IMR-90 (cell line): ENCODE data around the gene PRR12. TPM values are rescaled to one million over a fixed set of nuclear protein-coding genes. Genes with fewer than 3 reads are reported as not detected.
A peak's percentile ranks its signal among the peaks of the same experiment; 100 is the strongest.

Experiments
- ATAC-seq: fragments of 200-7000 bp; cut with Tn5 transposase; 2 replicates; pipeline ENCODE4 v1.9.1; 2020; ENCODE audit warnings: low read depth, mild to moderate bottlenecking, moderate library complexity
- BruUV-seq: library from RNA; stranded (reverse); fragments of 400-500 nt; replicated peaks from 2 replicates; lab custom pipeline; 2021; lab: Mats Ljungman, UMichigan
- CTCF ChIA-PET: fragments of 300-600 bp; formaldehyde crosslinking; extraction: SDS; loops from one replicate; lab custom pipeline; 2021; ENCODE audit warnings: antibody characterized with exemption; lab: Yijun Ruan, JAX
- POLR2A ChIA-PET: fragments of 300-600 bp; sonication (Branson Sonifier 250); formaldehyde crosslinking; loops from one replicate; lab custom pipeline; 2022; ENCODE audit warnings: antibody characterized with exemption; ENCODE audit not compliant: unreplicated experiment; lab: Charles Lee
- DNase-seq: peaks from one replicate; pipeline ENCODE4 v3.0.0; 2013
- H2AFZ ChIP-seq: replicated peaks from 2 replicates; pipeline ENCODE3; 2013; ENCODE audit warnings: low read length, mild to moderate bottlenecking; ENCODE audit not compliant: poor library complexity
- H2AK5ac ChIP-seq: 2 replicates; pipeline ENCODE4 v1.6.1; 2013; ENCODE audit warnings: low read depth, low read length, inconsistent platforms
- H2AK9ac ChIP-seq: replicated peaks from 2 replicates; pipeline ENCODE3; 2013; ENCODE audit warnings: mild to moderate bottlenecking, low read depth, low read length, moderate library complexity; ENCODE audit not compliant: poor library complexity
- H2BK120ac ChIP-seq: 2 replicates; pipeline ENCODE4 v1.6.1; 2013; ENCODE audit warnings: low read depth, low read length, inconsistent platforms
- H2BK15ac ChIP-seq: 3 replicates; pipeline ENCODE4 v1.6.1; 2013; ENCODE audit warnings: low read depth, low read length, inconsistent platforms
- H2BK20ac ChIP-seq: 2 replicates; pipeline ENCODE4 v1.6.1; 2013; ENCODE audit warnings: low read depth, mild to moderate bottlenecking, inconsistent platforms, low read length, moderate library complexity
- H2BK5ac ChIP-seq: 2 replicates; pipeline ENCODE4 v1.6.1; 2013; ENCODE audit warnings: mild to moderate bottlenecking, low read depth, low read length, inconsistent platforms; ENCODE audit not compliant: poor library complexity, severe bottlenecking
- H3K14ac ChIP-seq: replicated peaks from 2 replicates; pipeline ENCODE4 v1.6.1; 2013; ENCODE audit warnings: low read depth, low read length, inconsistent platforms
- H3K18ac ChIP-seq: 2 replicates; pipeline ENCODE4 v1.6.1; 2013; ENCODE audit warnings: low read depth, low read length, control low read depth
- H3K23ac ChIP-seq: 2 replicates; pipeline ENCODE4 v1.6.1; 2013; ENCODE audit warnings: low read depth, low read length, inconsistent platforms
- H3K27ac ChIP-seq: 2 replicates; pipeline ENCODE4 v1.5.1; 2013; ENCODE audit warnings: mild to moderate bottlenecking, control low read depth, low read length; ENCODE audit not compliant: insufficient read depth
- H3K27me3 ChIP-seq: 2 replicates; pipeline ENCODE4 v1.6.1; 2013; ENCODE audit warnings: low read length; ENCODE audit not compliant: control insufficient read depth, insufficient read depth
- H3K36me3 ChIP-seq: 2 replicates; pipeline ENCODE4 v1.6.1; 2013; ENCODE audit warnings: low read length, mixed read lengths; ENCODE audit not compliant: control insufficient read depth, insufficient read depth
- H3K4ac ChIP-seq: 2 replicates; pipeline ENCODE4 v1.6.1; 2013; ENCODE audit warnings: low read depth, low read length, inconsistent platforms
- H3K4me1 ChIP-seq: 2 replicates; pipeline ENCODE4 v1.6.1; 2013; ENCODE audit warnings: low read length, mixed read lengths; ENCODE audit not compliant: control insufficient read depth, insufficient read depth
- H3K4me2 ChIP-seq: 2 replicates; pipeline ENCODE4 v1.6.1; 2013; ENCODE audit warnings: low read depth, mild to moderate bottlenecking, control low read depth, low read length, moderate library complexity
- H3K4me3 ChIP-seq: 2 replicates; pipeline ENCODE4 v1.5.1; 2013; ENCODE audit warnings: low read depth, mild to moderate bottlenecking, control low read depth, low read length, moderate library complexity; ENCODE audit not compliant: insufficient read depth
- H3K56ac ChIP-seq: 2 replicates; pipeline ENCODE4 v1.6.1; 2013; ENCODE audit warnings: low read length, inconsistent platforms; ENCODE audit not compliant: insufficient read depth; ENCODE audit errors: extremely low read depth
- H3K79me1 ChIP-seq, 2 experiments: 2 replicates each; pipeline ENCODE4 v1.6.1; 2013; ENCODE audit warnings: low read length in 2 of 2, inconsistent platforms in 1 of 2, low read depth in 1 of 2
- H3K9ac ChIP-seq: 2 replicates; pipeline ENCODE4 v1.6.1; 2013; ENCODE audit warnings: low read depth, low read length, control low read depth
- H3K9me1 ChIP-seq: 2 replicates; pipeline ENCODE4 v1.6.1; 2013; ENCODE audit warnings: low read length, inconsistent platforms; ENCODE audit not compliant: insufficient read depth
- H3K9me3 ChIP-seq: 2 replicates; pipeline ENCODE4 v1.6.1; 2013; ENCODE audit warnings: low read length; ENCODE audit not compliant: control insufficient read depth, insufficient read depth
- H4K20me1 ChIP-seq: 2 replicates; pipeline ENCODE4 v1.6.1; 2013; ENCODE audit warnings: low read length, inconsistent platforms; ENCODE audit not compliant: insufficient read depth
- H4K5ac ChIP-seq: 2 replicates; pipeline ENCODE4 v1.6.1; 2013; ENCODE audit warnings: mild to moderate bottlenecking, low read depth, low read length, control low read depth
- H4K8ac ChIP-seq, 2 experiments: 2 replicates each; pipeline ENCODE4 v1.6.1; 2013; ENCODE audit warnings: low read depth in 2 of 2, low read length in 2 of 2, control low read depth in 1 of 2, inconsistent platforms in 1 of 2
- H4K91ac ChIP-seq: 2 replicates; pipeline ENCODE4 v1.6.1; 2013; ENCODE audit warnings: low read depth, low read length, inconsistent platforms; ENCODE audit not compliant: insufficient read depth
- BHLHE40 ChIP-seq: fragments of 150-350 bp; IDR thresholded peaks from 2 replicates; pipeline ENCODE4 v1.6.1; 2016; ENCODE audit warnings: mild to moderate bottlenecking, low read depth, low read length
- CEBPB ChIP-seq: IDR thresholded peaks from 2 replicates; pipeline ENCODE4 v1.6.1; 2012; ENCODE audit warnings: low read depth, low read length, improper control_type of control experiment
- CHD1 ChIP-seq: IDR thresholded peaks from 2 replicates; pipeline ENCODE4 v1.6.1; 2012; ENCODE audit warnings: low read depth, low read length, improper control_type of control experiment
- ELK1 ChIP-seq: fragments of 150-350 bp; IDR thresholded peaks from 2 replicates; pipeline ENCODE4 v1.6.1; 2016; ENCODE audit warnings: low read depth, mild to moderate bottlenecking, low read length, moderate library complexity, borderline replicate concordance
- FOS ChIP-seq: fragments of 150-350 bp; IDR thresholded peaks from 2 replicates; pipeline ENCODE4 v1.6.1; 2016; ENCODE audit warnings: low read depth, low read length
- MAZ ChIP-seq: IDR thresholded peaks from 2 replicates; pipeline ENCODE4 v1.6.1; 2012; ENCODE audit warnings: low read depth, mild to moderate bottlenecking, low read length, improper control_type of control experiment, moderate library complexity, borderline replicate concordance
- MXI1 ChIP-seq: IDR thresholded peaks from 2 replicates; pipeline ENCODE4 v1.6.1; 2012; ENCODE audit warnings: low read depth, mild to moderate bottlenecking, low read length, moderate library complexity, borderline replicate concordance
- NFE2L2 ChIP-seq: fragments of 150-350 bp; IDR thresholded peaks from 2 replicates; pipeline ENCODE4 v1.6.1; 2016; ENCODE audit warnings: low read depth, mild to moderate bottlenecking, low read length
- POLR2A ChIP-seq: IDR thresholded peaks from 2 replicates; pipeline ENCODE4 v1.6.1; 2012; ENCODE audit warnings: mild to moderate bottlenecking, low read depth, low read length
- RCOR1 ChIP-seq: IDR thresholded peaks from 2 replicates; pipeline ENCODE4 v1.6.1; 2012; ENCODE audit warnings: mild to moderate bottlenecking, low read length, improper control_type of control experiment; ENCODE audit not compliant: insufficient replicate concordance
- RFX5 ChIP-seq: IDR thresholded peaks from 2 replicates; pipeline ENCODE4 v1.8.0; 2012; ENCODE audit warnings: low read depth, mild to moderate bottlenecking, low read length, moderate library complexity
- WGBS, 2 experiments: methylation state at CpG; one replicate each; pipeline versions ENCODE4 v1.1.5 to v1.1.7; 2013; ENCODE audit warnings: missing lambda C conversion rate in 2 of 2; ENCODE audit not compliant: insufficient read length in 1 of 2; ENCODE audit errors: extremely low coverage in 2 of 2; 5-methylcytosine and 5-hydroxymethylcytosine counted together
- dilution Hi-C: fragments of 300-500 bp; cut with HindIII; formaldehyde crosslinking; loops from one replicate; pipeline ENCODE4 v1.14.3; 2018; ENCODE audit warnings: low sequenced_read_pairs; ENCODE audit not compliant: unreplicated experiment
- in situ Hi-C: fragments of 300-500 bp; cut with MboI; formaldehyde crosslinking; loops from 3 replicates; pipeline ENCODE4 v1.14.3; 2019; ENCODE audit warnings: low sequenced_read_pairs, inconsistent platforms, mixed read lengths
- intact Hi-C: fragments of 100-400 bp; cut with micrococcal nuclease; formaldehyde crosslinking; loops from 2 replicates; pipeline ENCODE4 v1.10.0; 2022
- polyA plus RNA-seq, 3 experiments: library from polyadenylated mRNA; depleted of rRNA; stranded (reverse); fragments of >200 nt; gene quantifications; 2 replicates each; pipeline ENCODE4 v1.2.3, GENCODE V29; 2012; ENCODE audit warnings: low replicate concordance in 1 of 3
- total RNA-seq: library from RNA; depleted of rRNA; stranded (reverse); fragments of >200 nt; gene quantifications from 2 replicates; pipeline ENCODE4 v1.2.3, GENCODE V29; 2012
- TF ChIP-seq, protein P1 (sequence below): fragments of 150-350 bp; IDR thresholded peaks from 2 replicates; pipeline ENCODE4 v1.6.1; 2017; ENCODE audit warnings: mild to moderate bottlenecking, antibody characterized with exemption, low read length, low read depth

Gene PRR12
- total and polyA plus RNA-seq, 2 of the 4 experiments (the other 2 are of a cell fraction): 0.36 to 4.1 TPM

- H3K27me3 ChIP-seq: no peaks in the 10 kb centered on the region
- dilution Hi-C loops (no loop called here), in situ Hi-C loops (no loop called here), intact Hi-C loops (loop anchor here (1.0 to 2.0 kb wide), 3 partner anchors 23 to 51 kb away; partner anchors contain the start of genes BCL2L12, IRF3, PRMT1 and PRR12)
- peak within 1 kb of the TSS; percentile 97 for H2BK5ac ChIP-seq
- peak within 1 kb of the TSS; percentile 94 for H3K4me2 ChIP-seq
- peak; percentile 99 for DNase-seq
- peak within 1 kb of the TSS; percentile 85 for H2BK20ac ChIP-seq
- peaks cover 34 to 70% of the 10 kb centered on the region in 2 experiments; a peak in 3 of 4 replicates for H3K79me1 ChIP-seq
- peak within 1 kb of the TSS; percentile 100 for H2AK5ac ChIP-seq
- peak within 1 kb of the TSS; percentile 99 for H3K14ac ChIP-seq
- peak; percentile 55 for ATAC-seq
- peak within 1 kb of the TSS; percentile 99 for H3K27ac ChIP-seq
- peak within 1 kb of the TSS; percentile 94 for H2BK120ac ChIP-seq
- H3K4ac ChIP-seq: peak within 1 kb of the TSS; percentile 99
- peak within 1 kb of the TSS; percentile 95 for H3K4me3 ChIP-seq
- H3K9me3 ChIP-seq: no peaks in the 10 kb centered on the region
- peak within 1 kb of the TSS; percentile 100 for H2AK9ac ChIP-seq
- H3K4me1 ChIP-seq: peaks cover 7% of the 10 kb centered on the region
- H4K91ac ChIP-seq: peak within 1 kb of the TSS; percentile 98
- CTCF ChIA-PET: interaction anchor here (1.7 to 2.5 kb wide), 2 partner anchors 13 to 71 kb away, joined by 3 to 7 read pairs; no protein-coding TSS in a partner anchor
- 0% methylated on average over 28 of the region's 87 CpGs; no CpG with 5 or more reads in 1 of the 2 experiments for WGBS, 2 experiments
- peak within 1 kb of the TSS; percentile 99 for H3K9ac ChIP-seq
- peaks cover 12% of the 10 kb centered on the region for H3K36me3 ChIP-seq
- peaks cover 28% of the 10 kb centered on the region for H4K20me1 ChIP-seq
- peak within 1 kb of the TSS; percentile 78; the same call in 2 of the 3 replicates for H2BK15ac ChIP-seq
- peak within 1 kb of the TSS; percentile 99 for H3K56ac ChIP-seq
- peak within 1 kb of the TSS; percentile 97 for H3K18ac ChIP-seq
- H3K23ac ChIP-seq: peak within 1 kb of the TSS; percentile 96
- peak within 1 kb of the TSS; percentile 97 to 98 for H4K8ac ChIP-seq
- peak within 1 kb of the TSS; percentile 98 for H4K5ac ChIP-seq
- 0 out of 2 replicates have a peak, but pooled peaks cover 8% of the 10 kb centered on the region for H3K9me1 ChIP-seq
- H2AFZ ChIP-seq: peak within 1 kb of the TSS; percentile 73
- POLR2A ChIA-PET: interaction anchor here (0.6 kb wide), 1 partner anchor 869 kb away, joined by 3 read pairs; no protein-coding TSS in a partner anchor
- BruUV-seq: no TSS peak
- TF ChIP-seq BHLHE40 (0 out of 2 replicates have a peak, but pooled peaks have one; percentile 16), NFE2L2 (0 out of 2 replicates have a peak, but pooled peaks have one; percentile 17), POLR2A (peak; percentile 92), ELK1 (no peak), CHD1 (no peak), MXI1 (0 out of 2 replicates have a peak, but pooled peaks have one; percentile 20), FOS (0 out of 2 replicates have a peak, but pooled peaks have one; percentile 15), RFX5 (0 out of 2 replicates have a peak, but pooled peaks have one; percentile 33), CEBPB (peak; percentile 90), MAZ (peak; percentile 82; the same call in 1 of the 2 replicates), RCOR1 (no peak)
- TF ChIP-seq, protein P1, sequence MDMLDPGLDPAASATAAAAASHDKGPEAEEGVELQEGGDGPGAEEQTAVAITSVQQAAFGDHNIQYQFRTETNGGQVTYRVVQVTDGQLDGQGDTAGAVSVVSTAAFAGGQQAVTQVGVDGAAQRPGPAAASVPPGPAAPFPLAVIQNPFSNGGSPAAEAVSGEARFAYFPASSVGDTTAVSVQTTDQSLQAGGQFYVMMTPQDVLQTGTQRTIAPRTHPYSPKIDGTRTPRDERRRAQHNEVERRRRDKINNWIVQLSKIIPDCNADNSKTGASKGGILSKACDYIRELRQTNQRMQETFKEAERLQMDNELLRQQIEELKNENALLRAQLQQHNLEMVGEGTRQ: peak; percentile 75
Observed at GRCh38 chr19:49641688-49642491, 50.9 kb downstream of the PRR12 start, which contains the start of gene SCAF1. Gene SCAF1 (plus strand): TSS chr19:49642209. CDS start chr19:49645027, 2,818 bp downstream.
